AML-193 (cell line): Measurements from ENCODE around the gene DNAJC1.

Source experiments
- DNase-seq, 2 experiments: peaks; one replicate each; lab custom pipeline; 2025; lab: John Stamatoyannopoulos, UW

DNAJC1 gene

GRCh38 chr10:21961847-21962246, 41.7 kb downstream of the DNAJC1 start:
- no peak for DNase-seq

GRCh38 chr10:21959998-21960397, 43.5 kb downstream of the DNAJC1 start:
- DNase-seq = no peak

- no peak for DNase-seq
These were observed 48.8 kb downstream of the DNAJC1 start for GRCh38 chr10:21954690-21955089.

- DNase-seq = peak; percentile 17 to 25
These were observed 49.4 kb downstream of the DNAJC1 start for GRCh38 chr10:21954132-21954531.

- peak; percentile 39 to 50 for DNase-seq
These were observed 49.9 kb downstream of the DNAJC1 start for GRCh38 chr10:21953585-21954057.

GRCh38 chr10:21950566-21950965, 53.0 kb downstream of the DNAJC1 start:
- DNase-seq = no peak

- DNase-seq = no peak
These were observed 56.6 kb downstream of the DNAJC1 start for GRCh38 chr10:21946946-21947345.

- no peak for DNase-seq
These were observed 58.7 kb downstream of the DNAJC1 start for GRCh38 chr10:21944727-21945386.

- DNase-seq = peak; percentile 75 to 81
These were observed 59.8 kb downstream of the DNAJC1 start for GRCh38 chr10:21943633-21944265.

- DNase-seq = no peak
These were observed 68.0 kb downstream of the DNAJC1 start for GRCh38 chr10:21935439-21936023.

- no peak for DNase-seq
These were observed 69.2 kb downstream of the DNAJC1 start for GRCh38 chr10:21934307-21934706.

GRCh38 chr10:21929070-21929469, 74.5 kb downstream of the DNAJC1 start:
- DNase-seq = no peak

- no peak for DNase-seq
These were observed 75.7 kb downstream of the DNAJC1 start for GRCh38 chr10:21927631-21928353.

- no peak for DNase-seq
These were observed 76.6 kb downstream of the DNAJC1 start for GRCh38 chr10:21926949-21927348.

- DNase-seq = no peak
These were observed 77.1 kb downstream of the DNAJC1 start for GRCh38 chr10:21926358-21926925.

- DNase-seq = no peak
These were observed 77.7 kb downstream of the DNAJC1 start for GRCh38 chr10:21925851-21926250.

- DNase-seq = no peak
These were observed 79.0 kb downstream of the DNAJC1 start for GRCh38 chr10:21924511-21924910.

- no peak for DNase-seq
These were observed 82.9 kb downstream of the DNAJC1 start for GRCh38 chr10:21920633-21921032.

GRCh38 chr10:21919906-21920305, 83.6 kb downstream of the DNAJC1 start:
- DNase-seq = no peak

GRCh38 chr10:21919117-21919516, 84.4 kb downstream of the DNAJC1 start:
- no peak for DNase-seq

- no peak for DNase-seq
These were observed 90.9 kb downstream of the DNAJC1 start for GRCh38 chr10:21912625-21913024.

GRCh38 chr10:21910798-21911197, 92.7 kb downstream of the DNAJC1 start:
- no peak for DNase-seq
